ENCODE data around the gene LSM14A.
"Not testable (repeated sequence)": the region's sequence is repeated elsewhere in the genome, so short reads cannot be mapped to it uniquely, and the experiment has no call there.

The LSM14A gene

DNA sequence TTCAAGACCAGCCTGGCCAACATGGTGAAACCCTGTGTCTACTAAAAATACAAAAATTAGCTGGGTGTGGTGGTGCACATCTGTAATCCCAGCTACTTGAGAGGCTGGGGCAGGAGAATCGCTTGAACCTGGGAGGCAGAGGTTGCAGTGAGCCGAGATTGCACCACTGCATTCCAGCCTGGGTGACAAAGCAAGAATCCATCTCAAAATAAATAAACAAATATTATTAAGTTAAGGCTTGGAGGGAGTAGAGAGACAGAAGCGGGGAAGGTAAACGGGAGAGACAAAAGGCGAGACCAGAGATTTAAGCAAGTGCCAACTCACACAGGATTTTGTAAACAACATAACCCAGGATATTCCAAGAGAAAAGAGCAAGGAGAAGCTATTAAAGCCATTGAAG is 12.8 kb upstream of the LSM14A start:
- DNase-seq: not testable (repeated sequence)

DNA sequence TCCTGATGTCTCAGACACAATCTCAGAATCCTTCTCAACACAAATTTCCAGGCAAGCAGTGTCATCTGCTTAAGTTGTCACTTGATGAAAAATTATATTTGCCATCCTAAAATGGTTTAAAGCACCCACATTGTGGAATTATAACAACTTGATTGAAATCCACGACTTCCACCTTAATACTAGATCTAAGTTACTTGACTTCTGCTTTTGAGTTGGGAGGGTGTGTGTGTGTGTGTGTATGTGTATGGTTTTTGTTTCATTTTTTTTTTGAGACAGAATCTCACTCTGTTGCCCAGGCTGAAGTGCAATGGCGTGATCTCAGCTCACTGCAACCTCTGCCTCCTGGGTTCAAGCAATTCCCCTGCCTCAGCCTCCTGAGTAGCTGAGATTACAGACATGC is 10.4 kb upstream of the LSM14A start:
- DNase-seq: not testable (repeated sequence)

GRCh38 chr19:34165295-34165738 is 7.0 kb upstream of the LSM14A start:
- no peak for DNase-seq

DNA sequence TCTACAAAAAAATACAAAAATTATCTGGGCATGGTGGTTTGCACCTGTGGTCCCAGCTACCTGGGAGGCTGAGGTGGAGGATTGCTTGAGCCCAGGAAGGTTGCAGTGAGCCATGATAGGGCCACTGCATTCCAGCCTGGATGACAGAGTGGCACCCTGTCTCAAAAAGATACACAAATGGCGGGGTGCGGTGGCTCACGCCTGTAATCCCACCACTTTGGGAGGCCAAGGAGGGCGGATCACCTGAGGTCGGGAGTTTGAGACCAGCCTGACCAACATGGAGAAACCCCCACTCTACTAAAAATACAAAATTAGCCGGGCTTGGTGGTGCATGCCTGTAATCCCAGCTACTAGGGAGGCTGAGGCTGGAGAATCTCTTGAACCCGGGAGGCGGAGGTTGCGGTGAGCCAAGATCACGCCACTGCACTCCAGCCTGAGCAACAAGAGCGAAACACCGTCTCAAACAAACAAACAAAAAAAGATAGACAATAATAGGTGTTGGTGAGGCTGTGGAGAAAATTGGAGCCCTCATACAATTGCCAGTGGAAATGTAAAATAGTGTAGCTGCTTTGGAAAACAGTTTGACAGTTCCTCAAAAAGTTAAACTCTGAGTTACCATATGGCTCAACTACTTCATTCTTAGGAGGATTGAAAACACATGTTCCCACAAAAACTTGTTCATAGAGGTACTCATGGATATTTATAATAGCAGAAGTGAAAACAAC is 2.7 kb upstream of the LSM14A start:
- not testable (repeated sequence) for DNase-seq

GRCh38 chr19:34171539-34171876 is 796 bp upstream of the LSM14A start:
- DNase-seq: peak in 1 of 2 donors; percentile 13

DNA sequence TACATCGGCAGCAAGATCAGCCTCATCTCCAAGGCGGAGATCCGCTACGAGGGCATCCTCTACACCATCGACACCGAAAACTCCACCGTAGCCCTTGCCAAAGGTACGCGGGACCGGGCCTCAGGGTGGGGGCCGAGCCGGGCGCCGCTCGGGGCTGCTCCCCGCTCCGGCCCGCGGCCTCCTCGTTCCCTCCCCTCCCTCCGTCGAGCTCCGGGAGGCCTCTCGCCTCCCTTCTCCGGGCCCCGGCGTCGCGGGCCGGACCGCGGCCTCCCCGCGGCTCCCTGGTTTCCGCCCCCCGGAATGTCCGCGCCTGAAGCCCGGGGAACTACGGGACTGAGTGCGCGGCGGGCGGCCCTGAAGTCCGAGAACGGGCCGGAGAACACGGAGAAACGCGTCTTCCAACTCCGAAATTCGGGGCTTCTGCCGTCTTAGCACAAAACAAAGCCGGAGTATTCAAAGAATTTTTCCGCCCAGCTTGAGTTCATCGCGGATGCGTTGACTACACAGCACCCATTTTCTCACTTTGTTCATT is 423 bp downstream of the LSM14A start:
- DNase-seq: no peak

GRCh38 chr19:34173193-34173956 is 1.1 kb downstream of the LSM14A start:
- peak in 1 of 2 donors; percentile 33 for DNase-seq

GRCh38 chr19:34175173-34175572 is 2.9 kb downstream of the LSM14A start:
- not testable (repeated sequence) for DNase-seq

- DNase-seq: no peak
Observed at GRCh38 chr19:34176581-34176980, 4.3 kb downstream of the LSM14A start.

DNA sequence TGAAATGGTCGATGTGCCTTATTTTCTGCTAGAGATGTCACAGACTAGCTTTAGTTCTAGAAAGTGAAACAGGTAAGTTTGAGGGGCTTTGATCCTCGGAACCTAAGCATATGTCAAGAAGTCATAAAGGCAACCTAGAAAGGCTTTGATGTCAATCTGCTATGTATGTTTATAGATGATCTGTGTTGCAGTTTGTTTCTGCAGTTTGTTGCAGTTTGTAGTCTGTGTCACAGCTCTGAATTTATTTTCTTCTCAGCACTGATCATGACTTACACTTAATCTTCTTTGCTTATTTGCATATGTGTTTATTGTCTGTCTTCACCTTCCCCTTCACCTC is 5.9 kb downstream of the LSM14A start:
- DNase-seq: peak in 1 of 2 donors; percentile 24

DNA sequence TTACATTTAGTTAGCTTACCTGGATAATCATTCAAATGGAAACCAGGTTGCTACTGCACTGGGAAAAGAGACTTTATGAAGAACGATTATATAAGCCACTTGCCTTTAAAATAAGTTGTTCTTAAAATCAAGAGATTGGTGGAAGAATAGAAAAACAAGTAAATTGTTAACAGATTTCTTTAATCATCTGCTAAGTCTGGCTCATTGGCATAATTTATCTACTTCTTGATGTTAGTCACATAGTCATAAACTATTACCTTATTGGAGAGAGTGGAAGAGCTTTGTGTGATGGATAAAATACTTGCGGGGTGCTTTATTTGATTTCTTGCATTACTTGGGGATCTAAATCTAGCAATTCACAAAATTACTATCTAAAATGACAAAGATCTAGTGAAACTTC is 6.8 kb downstream of the LSM14A start:
- no peak for DNase-seq

DNA sequence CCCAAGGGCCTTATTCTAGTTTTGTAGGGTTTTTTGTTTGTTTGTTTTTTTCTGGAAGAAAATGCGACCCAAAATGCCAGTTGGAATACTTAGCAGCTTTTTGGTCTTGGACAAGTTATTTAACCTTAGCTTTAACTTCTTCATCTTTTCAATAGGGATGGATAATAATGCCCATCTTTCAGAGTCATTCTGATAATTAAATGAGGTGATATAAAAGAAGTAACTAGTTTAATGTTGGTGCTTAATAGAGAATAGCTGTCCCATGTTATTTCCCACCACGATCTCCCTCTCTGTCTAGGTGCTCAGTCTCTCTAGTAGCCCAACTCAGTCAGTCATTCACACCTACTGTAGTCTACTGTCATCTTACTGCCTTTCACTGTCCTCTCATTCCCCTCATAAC is 8.0 kb downstream of the LSM14A start:
- DNase-seq: no peak

DNA sequence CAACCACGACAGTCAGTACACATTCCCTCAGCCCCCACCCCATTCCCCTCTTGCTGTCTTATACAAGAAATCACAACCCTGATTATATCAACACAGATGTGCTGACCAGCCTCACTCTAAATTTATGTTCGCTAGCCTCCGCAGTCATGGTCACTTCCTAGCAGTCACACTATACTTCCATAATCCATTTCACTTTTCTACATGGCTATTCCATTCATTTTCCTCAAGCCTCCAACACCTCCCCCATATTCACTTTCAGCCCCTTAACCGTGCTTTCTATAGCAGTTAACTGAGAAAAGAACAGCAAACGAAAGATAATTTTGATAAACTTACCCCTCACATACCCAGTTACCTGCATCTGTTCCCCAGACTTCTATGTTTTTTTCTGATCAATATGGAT is 8.4 kb downstream of the LSM14A start:
- DNase-seq: no peak

DNA sequence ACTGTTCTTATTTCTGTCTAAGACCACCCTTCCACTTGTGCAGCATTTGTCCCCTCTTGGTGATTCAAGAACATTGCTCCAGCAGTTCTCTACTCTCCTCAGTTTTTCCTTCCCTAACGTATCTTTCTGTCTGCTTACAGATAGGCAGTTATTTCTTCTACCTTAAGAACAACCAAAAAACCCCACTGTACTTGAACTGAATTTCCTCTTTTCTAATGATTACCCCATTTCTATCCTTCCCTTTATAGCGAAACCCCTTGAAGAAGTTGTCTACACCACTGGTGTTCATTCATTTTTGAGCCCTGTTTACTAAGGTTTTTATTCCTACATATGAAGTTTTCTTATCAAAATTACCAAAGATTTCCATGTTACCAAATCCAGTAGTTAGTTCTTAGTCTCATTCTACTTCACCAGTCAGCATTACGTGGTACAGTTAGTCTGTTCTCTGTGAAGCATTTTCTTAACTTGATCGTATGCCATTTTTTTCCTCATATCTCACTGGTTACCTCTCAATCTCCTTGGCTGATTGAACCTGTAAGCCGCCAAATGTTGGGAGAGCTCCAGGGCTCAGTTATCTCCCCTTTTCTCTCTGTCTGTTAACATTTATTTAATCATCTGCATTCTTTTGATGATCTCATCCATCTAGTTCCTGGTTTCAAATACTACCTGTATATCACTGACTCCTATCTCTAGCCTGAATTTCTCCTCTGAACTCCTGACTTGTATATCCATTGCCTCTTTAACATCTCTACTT is 9.0 kb downstream of the LSM14A start:
- no peak for DNase-seq

GRCh38 chr19:34182125-34182524 is 9.8 kb downstream of the LSM14A start:
- DNase-seq: no peak

GRCh38 chr19:34184880-34185491 is 12.7 kb downstream of the LSM14A start:
- peak; percentile 25 to 26 for DNase-seq

DNA sequence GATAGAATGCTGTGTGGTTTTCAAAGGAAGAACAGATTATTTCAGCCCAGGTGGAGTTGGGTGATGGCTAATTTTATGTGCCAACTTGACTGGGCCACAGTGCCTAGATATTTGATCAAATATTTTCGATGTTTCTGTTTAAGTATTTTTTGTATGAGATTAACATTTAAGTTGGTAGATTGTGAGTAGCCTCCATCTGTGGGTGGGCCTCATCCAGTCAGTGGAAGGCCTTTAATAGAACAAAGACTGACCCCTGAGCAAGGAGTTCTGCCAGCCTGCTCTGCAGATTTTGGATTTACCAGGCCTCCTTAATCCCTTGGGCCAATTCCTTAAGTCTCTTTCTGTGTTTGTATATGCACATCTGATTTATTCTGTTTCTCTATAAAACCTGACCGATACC is 13.9 kb downstream of the LSM14A start:
- no peak for DNase-seq

GRCh38 chr19:34187011-34187410 is 14.7 kb downstream of the LSM14A start:
- DNase-seq: no peak

DNA sequence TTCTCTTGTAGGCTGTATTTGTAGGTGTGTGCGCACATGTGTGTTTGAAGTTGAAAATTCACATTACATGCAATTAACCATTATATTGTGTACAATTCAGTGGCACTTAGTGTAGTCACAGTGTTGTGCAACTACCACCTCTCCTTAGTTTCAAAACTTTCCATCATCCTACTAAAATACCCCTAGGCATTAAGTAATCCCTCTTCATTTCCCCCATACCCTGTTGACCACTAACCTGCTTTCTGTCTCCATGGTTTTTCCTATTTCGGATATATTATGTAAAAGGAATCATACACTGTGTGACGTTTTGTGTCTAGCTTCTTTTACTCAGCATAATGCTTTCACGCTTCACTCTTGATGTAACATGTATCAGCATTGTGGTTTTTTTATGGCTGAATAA is 16.1 kb downstream of the LSM14A start:
- DNase-seq: no peak

GRCh38 chr19:34189199-34189916 is 17.1 kb downstream of the LSM14A start:
- DNase-seq: no peak

GRCh38 chr19:34189917-34190425 is 17.7 kb downstream of the LSM14A start:
- DNase-seq: no peak

GRCh38 chr19:34191355-34191962 is 19.2 kb downstream of the LSM14A start:
- no peak for DNase-seq

Data from CD4-positive, alpha-beta T cell treated with Interleukin-1 beta for 1 hour (primary cell).